GM21619 (cell line): ENCODE measurements around the gene PRKCA.
"Not testable (repeated sequence)": the region's sequence is repeated elsewhere in the genome, so short reads cannot be mapped to it uniquely, and the experiment has no call there.

Source experiments
- ATAC-seq: cut with Tn5 transposase; IDR thresholded peaks from one replicate; pipeline ENCODE4 v1.9.1; 2021; ENCODE audit not compliant: unreplicated experiment

The PRKCA gene

DNA sequence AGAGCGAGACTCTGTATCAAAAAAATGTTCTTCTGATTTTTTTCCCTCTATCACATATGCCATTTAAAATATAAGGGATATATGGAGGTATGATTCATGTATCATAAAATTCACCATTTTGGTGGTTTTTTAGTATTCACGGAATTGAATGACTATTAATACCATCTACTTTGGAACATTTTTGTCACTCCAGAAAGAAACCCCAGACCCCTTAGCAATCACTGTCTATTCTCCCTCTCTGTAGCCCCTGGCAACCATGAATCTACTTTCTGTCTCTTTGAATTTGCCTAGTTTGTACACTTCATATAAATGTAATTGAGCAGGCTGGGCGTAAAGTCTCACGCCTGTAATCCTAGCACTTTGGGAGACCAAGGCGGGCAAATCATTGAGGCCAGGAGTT is 75.9 kb downstream of the PRKCA start:
- no peak for ATAC-seq

DNA sequence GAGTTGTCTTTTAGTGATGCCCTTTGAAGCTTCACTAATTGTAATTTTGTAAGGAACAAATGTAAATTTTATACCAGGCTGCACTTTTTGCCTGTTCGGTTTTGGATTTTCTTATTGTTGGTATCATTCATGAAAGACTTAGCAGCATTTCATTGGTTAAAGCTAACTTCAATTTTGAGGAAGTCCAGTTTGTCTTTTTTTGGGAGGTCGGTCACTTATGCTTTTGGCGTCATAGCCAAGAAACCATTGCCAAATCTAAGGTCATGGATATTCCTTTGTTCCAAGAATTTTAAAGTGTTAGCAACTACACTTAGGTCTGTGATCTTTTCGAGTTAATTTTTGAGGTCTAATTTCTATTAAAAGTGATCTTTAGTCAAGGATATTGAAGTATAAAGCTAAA is 77.1 kb downstream of the PRKCA start:
- ATAC-seq: no peak

DNA sequence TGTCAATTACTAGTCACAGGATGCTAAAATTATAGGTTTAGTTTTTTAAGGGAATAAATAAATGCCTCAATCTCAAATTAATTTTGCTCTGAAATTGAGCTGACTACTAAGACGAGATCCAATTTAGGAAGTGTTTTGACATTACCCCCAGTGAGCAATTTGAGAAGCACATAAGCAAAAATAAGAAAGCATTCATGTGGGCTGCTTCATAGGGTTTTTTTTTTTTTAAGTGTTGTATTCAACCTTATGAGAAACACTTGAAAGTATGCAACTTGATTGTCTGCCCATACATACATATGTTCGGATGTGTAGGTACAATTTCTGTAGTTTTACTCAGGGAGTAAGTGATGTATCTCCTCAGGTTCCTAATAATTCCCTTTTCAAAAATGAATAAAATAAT is 77.6 kb downstream of the PRKCA start:
- no peak for ATAC-seq

DNA sequence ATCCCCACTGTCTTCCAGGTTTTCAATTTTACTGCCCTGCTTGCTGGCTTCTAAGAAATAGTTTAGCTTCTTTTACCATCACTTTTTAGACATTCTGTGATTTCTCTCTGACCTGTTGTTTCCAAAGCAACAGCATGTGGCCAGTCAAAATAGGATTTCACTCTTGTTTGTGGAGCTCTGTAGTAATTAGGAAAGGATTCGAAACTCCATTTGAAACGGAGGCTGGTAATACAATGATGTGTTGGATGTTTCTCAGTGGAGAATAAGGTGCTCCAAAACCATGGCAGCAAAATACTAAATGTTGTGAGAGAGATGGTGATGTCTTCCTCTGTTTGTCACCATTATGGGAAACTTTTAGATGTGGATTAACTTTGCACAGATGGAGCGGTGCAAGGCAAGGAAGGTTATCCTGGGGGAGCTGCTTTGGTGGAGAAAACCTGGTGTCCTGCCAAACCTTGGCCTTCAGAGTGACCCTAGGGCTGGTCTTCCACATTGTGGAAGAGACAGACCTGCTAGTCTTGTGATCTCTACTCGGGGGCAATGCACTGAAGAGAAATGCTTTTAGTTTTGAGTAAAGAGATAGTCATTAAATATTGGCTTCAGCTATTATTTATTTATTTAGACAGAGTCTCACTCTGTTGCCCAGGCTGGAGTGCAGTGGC is 79.4 kb downstream of the PRKCA start:
- no peak for ATAC-seq

DNA sequence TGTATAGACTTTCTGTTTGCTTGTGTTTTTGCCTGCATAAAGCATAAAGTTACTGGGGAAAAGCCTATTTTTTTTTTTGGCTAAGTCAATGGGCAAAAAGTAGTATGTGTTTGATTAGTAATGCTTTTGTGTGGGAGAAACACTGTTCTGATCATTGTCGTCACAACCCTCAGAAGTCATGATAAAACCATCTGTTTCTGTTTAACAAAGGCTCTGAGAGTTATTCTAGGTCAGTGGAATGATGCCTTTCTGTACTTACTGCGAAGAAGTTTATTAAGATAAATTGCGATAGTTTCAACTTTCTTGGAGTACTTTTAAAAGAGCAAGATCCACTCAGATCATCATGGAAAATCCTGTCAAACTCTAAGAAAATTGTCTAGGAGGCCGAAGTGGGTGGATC is 80.9 kb downstream of the PRKCA start:
- no peak for ATAC-seq

- no peak for ATAC-seq
Observed at GRCh38 chr17:66386498-66387351, 84.3 kb downstream of the PRKCA start.

GRCh38 chr17:66387392-66387981 is 85.1 kb downstream of the PRKCA start:
- ATAC-seq: no peak

DNA sequence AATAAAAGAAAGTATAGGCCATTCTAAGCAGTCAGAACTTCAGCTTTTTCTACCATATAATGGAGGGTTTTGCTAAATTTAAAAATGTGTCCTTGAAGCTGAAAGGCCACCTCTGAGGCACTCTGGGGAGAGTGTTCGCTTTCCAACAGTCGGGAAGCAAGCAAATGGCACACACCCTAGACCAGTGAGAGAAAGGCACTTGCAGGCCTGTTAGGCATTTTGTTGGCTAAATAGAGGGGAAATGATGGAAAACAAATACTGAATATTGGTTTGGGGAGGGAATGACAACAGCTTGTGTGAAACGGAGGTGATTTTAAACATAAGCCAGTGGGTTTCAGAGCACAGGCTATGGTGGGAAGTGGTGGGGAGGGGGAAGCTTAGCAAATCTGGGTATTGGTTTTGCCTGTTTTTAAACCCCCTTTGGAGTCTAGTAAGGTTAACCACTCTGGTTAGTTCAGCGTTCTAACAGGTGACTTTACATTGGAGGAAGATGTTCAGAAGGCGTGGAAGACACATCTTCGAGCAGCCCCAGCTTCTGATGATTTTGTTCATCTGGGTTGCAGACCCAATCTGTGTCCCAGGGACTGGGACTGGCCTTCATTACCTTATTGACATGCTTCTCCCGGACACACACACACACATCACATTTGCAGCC is 90.5 kb downstream of the PRKCA start:
- ATAC-seq: no peak

DNA sequence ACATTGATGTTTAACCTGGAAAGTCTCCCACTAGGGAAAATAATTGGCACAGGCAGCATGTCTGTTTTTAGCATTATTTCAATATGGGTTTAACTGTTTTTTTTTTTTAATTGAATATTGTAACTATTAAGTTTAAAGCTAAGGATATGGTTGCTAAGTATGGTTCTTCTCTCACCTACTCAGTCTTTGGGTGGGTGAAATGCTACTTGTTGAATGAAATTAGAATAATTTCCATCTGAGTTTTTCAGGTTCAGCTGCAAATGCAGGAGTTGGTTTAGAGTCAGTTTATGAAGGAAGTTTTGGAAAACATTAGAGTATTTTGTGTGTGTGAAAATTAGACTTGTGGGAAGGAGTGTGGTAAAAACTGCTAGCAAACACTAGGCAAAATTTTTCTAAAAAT is 93.5 kb downstream of the PRKCA start:
- ATAC-seq: no peak

DNA sequence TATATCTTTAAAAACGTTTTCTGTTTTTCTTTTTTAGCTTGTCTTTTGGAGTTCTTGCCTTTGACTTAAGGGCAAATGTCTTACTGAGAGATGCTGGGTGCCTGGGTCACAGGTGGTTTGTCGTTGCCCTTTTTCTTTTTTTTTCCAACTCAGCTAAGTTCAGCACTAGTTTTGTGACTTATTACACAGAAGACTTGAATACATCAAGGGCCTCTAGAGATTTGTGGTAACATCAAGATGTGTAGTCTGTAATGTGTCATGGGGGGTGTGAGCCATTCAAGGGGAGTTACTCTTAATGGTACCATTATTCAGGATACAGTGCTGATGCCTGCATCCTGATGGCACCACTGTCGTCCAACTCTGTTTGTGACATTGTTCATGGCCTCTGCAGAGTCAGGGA is 95.1 kb downstream of the PRKCA start:
- ATAC-seq: no peak

DNA sequence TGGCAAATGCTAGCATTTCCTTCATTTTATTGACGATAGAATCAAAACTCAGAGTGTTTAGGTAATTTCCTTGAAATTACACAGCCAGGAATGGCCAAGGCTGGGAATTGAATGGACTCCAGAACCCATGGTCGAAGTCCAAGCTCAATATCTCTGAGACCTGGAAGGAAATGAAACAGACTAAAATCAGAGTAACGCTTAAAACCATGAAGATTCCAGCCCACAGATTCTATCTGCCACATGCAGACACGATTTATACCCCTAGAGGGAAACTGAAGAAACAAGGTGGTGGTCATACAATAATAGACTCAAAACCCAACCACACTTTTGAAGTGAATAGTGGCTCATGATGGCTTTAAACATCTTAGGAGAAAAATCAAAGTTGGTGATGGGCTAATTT is 95.6 kb downstream of the PRKCA start:
- no peak for ATAC-seq

DNA sequence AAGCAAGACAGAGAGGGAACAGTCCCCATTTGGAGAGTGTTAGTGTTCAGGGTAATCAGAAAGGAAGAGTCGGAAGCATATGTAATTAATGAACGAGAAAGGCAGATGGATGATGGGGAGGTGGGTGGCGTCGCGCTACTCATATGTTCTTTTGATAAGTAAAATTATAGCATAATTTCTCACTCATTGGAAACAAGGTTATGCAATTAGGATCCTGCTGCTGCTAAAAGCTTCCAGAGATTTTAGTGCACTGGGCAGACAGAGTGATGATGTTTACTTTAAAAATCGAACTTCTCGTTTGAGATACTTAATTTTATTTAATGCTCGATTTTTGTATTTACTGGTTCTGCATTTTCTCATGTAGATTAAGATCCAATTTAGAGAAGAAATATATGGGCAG is 96.2 kb downstream of the PRKCA start:
- ATAC-seq: no peak

DNA sequence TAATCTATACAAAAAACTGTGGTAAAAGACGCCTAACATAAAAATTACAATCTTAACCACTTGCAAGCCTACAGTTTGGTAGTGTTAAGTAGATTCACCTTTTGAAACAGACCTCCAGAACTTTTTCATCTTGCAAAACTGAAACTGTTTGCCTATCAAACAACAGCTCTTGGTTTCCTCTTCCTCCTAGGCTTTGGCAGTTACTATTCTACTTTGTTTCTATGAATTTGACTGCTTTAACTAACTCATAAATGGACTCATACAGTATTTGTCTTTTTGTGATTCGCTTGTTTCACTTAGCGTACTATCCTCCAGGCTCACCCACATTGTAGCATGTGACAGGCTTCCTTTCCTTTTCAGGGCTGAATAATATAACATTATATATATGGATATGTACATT is 97.0 kb downstream of the PRKCA start:
- ATAC-seq: no peak

- ATAC-seq: not testable (repeated sequence)
Observed at GRCh38 chr17:66400041-66400688, 97.8 kb downstream of the PRKCA start.

DNA sequence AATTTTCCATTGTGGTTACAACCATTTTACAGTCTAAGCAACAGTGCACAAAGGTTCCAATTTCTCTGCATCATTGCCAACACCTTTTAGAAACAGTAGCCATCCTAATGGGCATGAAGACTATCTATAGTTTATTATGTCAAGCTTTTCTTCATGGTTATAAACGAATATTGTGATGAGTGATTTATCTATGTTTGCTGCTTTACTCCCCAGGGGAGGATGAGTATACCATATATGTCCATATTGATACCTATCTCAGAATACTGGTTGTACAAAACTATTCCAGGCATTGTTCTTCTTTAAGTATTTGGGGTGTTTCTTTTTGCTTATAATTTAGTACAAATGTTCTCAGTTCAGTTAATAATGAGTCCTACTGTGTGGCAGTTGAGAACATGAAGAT is 98.3 kb downstream of the PRKCA start:
- no peak for ATAC-seq

- no peak for ATAC-seq
Observed at GRCh38 chr17:66401364-66401763, 99.0 kb downstream of the PRKCA start.

DNA sequence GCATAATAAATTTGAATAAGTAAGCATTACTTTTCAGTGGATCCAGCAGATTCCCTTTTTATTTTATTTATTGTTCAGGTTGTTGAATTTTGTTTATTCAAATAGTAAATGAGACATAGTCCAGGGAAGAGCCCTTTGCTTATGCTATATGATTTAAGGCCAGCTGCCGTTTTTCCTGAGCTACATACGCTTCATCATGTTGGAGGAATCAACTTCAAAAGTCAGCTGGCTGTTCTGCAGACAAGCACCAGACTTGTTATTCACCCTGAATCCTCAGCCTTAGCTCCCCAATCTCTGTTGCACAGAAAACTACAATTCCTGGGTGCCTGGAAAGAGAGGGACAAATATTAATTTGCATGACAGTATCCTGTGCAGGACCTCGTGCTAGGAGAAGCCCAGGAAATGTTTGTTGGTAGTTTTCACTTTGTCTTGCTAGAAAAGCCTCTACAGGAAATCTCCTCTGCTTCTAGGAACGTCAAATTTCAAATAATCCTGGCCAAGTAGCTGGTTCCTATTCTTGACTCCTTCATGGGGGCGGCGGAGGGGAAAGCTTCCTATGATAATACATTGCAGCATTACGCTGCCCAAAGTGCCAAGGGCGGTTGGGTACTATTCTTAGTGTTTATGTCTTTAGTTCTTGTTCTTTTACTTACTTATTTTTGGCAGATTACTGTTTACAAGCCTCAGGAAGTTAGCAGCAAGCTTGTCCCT is 101.6 kb downstream of the PRKCA start:
- no peak for ATAC-seq

GRCh38 chr17:66405836-66406677 is 103.6 kb downstream of the PRKCA start:
- no peak for ATAC-seq
